GM23248 (cell line): ENCODE data around the gene TMEM131. TPM values are rescaled to one million over a fixed set of nuclear protein-coding genes. Genes with fewer than 3 reads are reported as not detected.

Experiments
- DNase-seq: peaks from one replicate; pipeline ENCODE4 v3.0.0-alpha.2; 2015
- H2AFZ ChIP-seq: fragments of 200-600 bp; sonication (generic); 2 replicates; pipeline ENCODE4 v1.6.1; 2016; ENCODE audit warnings: antibody characterized with exemption
- H3F3A ChIP-seq: fragments of 200-600 bp; sonication (generic); 2 replicates; pipeline ENCODE4 v1.6.1; 2016; ENCODE audit warnings: mild to moderate bottlenecking, antibody characterized with exemption, mixed run types; ENCODE audit not compliant: insufficient read depth
- H3K27ac ChIP-seq: fragments of 200-600 bp; sonication (generic); 2 replicates; pipeline ENCODE4 v1.5.1; 2016; ENCODE audit warnings: mild to moderate bottlenecking
- H3K27me3 ChIP-seq: fragments of 200-600 bp; sonication (generic); replicated peaks from 2 replicates; pipeline ENCODE4 v1.6.1; 2016; ENCODE audit warnings: mild to moderate bottlenecking; ENCODE audit not compliant: insufficient read depth
- H3K36me3 ChIP-seq: fragments of 200-600 bp; sonication (generic); 2 replicates; pipeline ENCODE4 v1.6.1; 2016; ENCODE audit warnings: low read depth, mild to moderate bottlenecking
- H3K4me1 ChIP-seq: fragments of 200-600 bp; sonication (generic); 2 replicates; pipeline ENCODE4 v1.6.1; 2016; ENCODE audit warnings: mild to moderate bottlenecking; ENCODE audit not compliant: insufficient read depth
- H3K4me2 ChIP-seq: fragments of 200-600 bp; sonication (generic); one replicate; pipeline ENCODE4 v1.6.1; 2016; ENCODE audit warnings: mild to moderate bottlenecking; ENCODE audit not compliant: unreplicated experiment
- H3K4me3 ChIP-seq: fragments of 200-600 bp; sonication (generic); 2 replicates; pipeline ENCODE4 v1.5.1; 2016; ENCODE audit warnings: mild to moderate bottlenecking
- H3K79me2 ChIP-seq: fragments of 200-600 bp; sonication (generic); 2 replicates; pipeline ENCODE4 v1.6.1; 2016; ENCODE audit warnings: mild to moderate bottlenecking; ENCODE audit not compliant: insufficient read depth
- H3K9ac ChIP-seq: fragments of 200-600 bp; sonication (generic); 2 replicates; pipeline ENCODE4 v1.6.1; 2016; ENCODE audit warnings: mild to moderate bottlenecking
- H3K9me2 ChIP-seq: fragments of 200-600 bp; sonication (generic); 2 replicates; pipeline ENCODE4 v1.6.1; 2016; ENCODE audit warnings: mixed run types, mild to moderate bottlenecking, moderate library complexity; ENCODE audit not compliant: insufficient read depth
- H3K9me3 ChIP-seq: fragments of 200-600 bp; sonication (generic); one replicate; pipeline ENCODE4 v1.6.1; 2017; ENCODE audit warnings: low read depth
- H4K20me1 ChIP-seq: fragments of 200-600 bp; sonication (generic); 2 replicates; pipeline ENCODE4 v1.6.0; 2016; ENCODE audit not compliant: insufficient read depth
- EZH2 ChIP-seq: fragments of 200-600 bp; sonication (generic); IDR thresholded peaks from 2 replicates; pipeline ENCODE4 v1.6.1; 2018; ENCODE audit warnings: antibody characterized with exemption, mild to moderate bottlenecking; ENCODE audit not compliant: insufficient read depth, poor library complexity, severe bottlenecking
- EZH2phosphoT487 ChIP-seq: fragments of 200-600 bp; sonication (generic); IDR thresholded peaks from 2 replicates; pipeline ENCODE4 v1.6.1; 2018; ENCODE audit warnings: antibody characterized with exemption, moderate library complexity, mild to moderate bottlenecking, low read depth; ENCODE audit not compliant: insufficient read depth
- WGBS, 2 experiments: methylation state at CpG; one replicate each; pipeline ENCODE4 v1.1.6; 2015 to 2017; ENCODE audit warnings: low lambda C conversion rate in 2 of 2, low coverage in 1 of 2; ENCODE audit errors: missing lambda C conversion rate in 2 of 2; 5-methylcytosine and 5-hydroxymethylcytosine counted together
- in situ Hi-C: fragments of 300-500 bp; cut with MboI; formaldehyde crosslinking; loops from 2 replicates; pipeline ENCODE4 v1.15.0; 2020
- polyA plus RNA-seq: library from polyadenylated mRNA; unstranded; fragments of >200 nt; fragmentation: Nextera tagmentation; extraction: Ambion mirVana; gene quantifications from 2 replicates; pipeline ENCODE4 v1.2.1, GENCODE V29; 2016
- total RNA-seq: library from RNA; depleted of rRNA; stranded (reverse); fragments of >200 nt; shearing (Covaris generic); gene quantifications from 2 replicates; pipeline ENCODE4 v1.2.3, GENCODE V29; 2014

The TMEM131 gene
- total and polyA plus RNA-seq, 2 experiments from 2014 or later = 15.7 to 16.4 TPM

GRCh38 chr2:98028931-98029717, 33.4 kb upstream of the TMEM131 start:
- DNase-seq = no peak
- Histone ChIP-seq H3K4me2 (no peak overlapping the region), H3K4me1 (no peaks in the 10 kb centered on the region), H3F3A (no peaks in the 10 kb centered on the region), H3K9me2 (no peaks in the 10 kb centered on the region), H3K9ac (no peak overlapping the region), H3K27ac (no peak overlapping the region), H2AFZ (no peak overlapping the region), H3K4me3 (no peak overlapping the region), H3K27me3 (peaks cover 13% of the 10 kb centered on the region; the same call in 1 of the 2 replicates), H3K9me3 (no peaks in the 10 kb centered on the region), H4K20me1 (no peaks in the 10 kb centered on the region), H3K36me3 (no peaks in the 10 kb centered on the region), H3K79me2 (no peaks in the 10 kb centered on the region)
- 80 to 82% methylated on average over 12 of the region's 12 CpGs for WGBS, 2 experiments
- in situ Hi-C loops = no loop called here
- TF ChIP-seq EZH2phosphoT487 (no peak), EZH2 (no peak)

GRCh38 chr2:98028101-98028561, 32.4 kb upstream of the TMEM131 start:
- no peaks in the 10 kb centered on the region for H4K20me1 ChIP-seq
- H3K9me2 ChIP-seq = no peaks in the 10 kb centered on the region
- H2AFZ ChIP-seq = no peak overlapping the region
- no peaks in the 10 kb centered on the region for H3K9me3 ChIP-seq
- peaks cover 13% of the 10 kb centered on the region; the same call in 1 of the 2 replicates for H3K27me3 ChIP-seq
- no peaks in the 10 kb centered on the region for H3F3A ChIP-seq
- no peak overlapping the region for H3K27ac ChIP-seq
- TF ChIP-seq EZH2 = no peak
- no peak for TF ChIP-seq EZH2phosphoT487
- H3K4me1 ChIP-seq = no peaks in the 10 kb centered on the region
- 80 to 81% methylated on average over 4 of the region's 4 CpGs for WGBS, 2 experiments
- H3K79me2 ChIP-seq = no peaks in the 10 kb centered on the region
- H3K36me3 ChIP-seq = no peaks in the 10 kb centered on the region
- in situ Hi-C loops = no loop called here
- no peak overlapping the region for H3K4me2 ChIP-seq
- no peak overlapping the region for H3K4me3 ChIP-seq
- peak; percentile 39 for DNase-seq
- no peak overlapping the region for H3K9ac ChIP-seq

GRCh38 chr2:98027538-98027937, 31.8 kb upstream of the TMEM131 start:
- H3K27me3 ChIP-seq = peaks cover 13% of the 10 kb centered on the region; the same call in 1 of the 2 replicates
- H4K20me1 ChIP-seq = no peaks in the 10 kb centered on the region
- H3K9ac ChIP-seq = no peak overlapping the region
- H2AFZ ChIP-seq = no peak overlapping the region
- H3K9me2 ChIP-seq = no peaks in the 10 kb centered on the region
- DNase-seq = no peak
- no peak overlapping the region for H3K27ac ChIP-seq
- WGBS, 2 experiments = 44 to 56% methylated on average over 3 of the region's 3 CpGs
- H3K9me3 ChIP-seq = no peaks in the 10 kb centered on the region
- TF ChIP-seq EZH2 = no peak
- TF ChIP-seq EZH2phosphoT487 = no peak
- no peaks in the 10 kb centered on the region for H3K4me1 ChIP-seq
- no peak overlapping the region for H3K4me3 ChIP-seq
- H3K79me2 ChIP-seq = no peaks in the 10 kb centered on the region
- H3K36me3 ChIP-seq = no peaks in the 10 kb centered on the region
- no peaks in the 10 kb centered on the region for H3F3A ChIP-seq
- in situ Hi-C loops = no loop called here
- H3K4me2 ChIP-seq = no peak overlapping the region

GRCh38 chr2:98026927-98027522, 31.3 kb upstream of the TMEM131 start:
- Histone ChIP-seq H3K9ac (no peak overlapping the region), H3K4me1 (no peaks in the 10 kb centered on the region), H3K4me2 (no peak overlapping the region), H3F3A (no peaks in the 10 kb centered on the region), H3K36me3 (no peaks in the 10 kb centered on the region), H2AFZ (peak overlapping the region; percentile 7; the same call in 1 of the 2 replicates), H3K79me2 (no peaks in the 10 kb centered on the region), H3K4me3 (no peak overlapping the region), H3K27me3 (peaks cover 13% of the 10 kb centered on the region; the same call in 1 of the 2 replicates), H3K9me2 (no peaks in the 10 kb centered on the region), H4K20me1 (no peaks in the 10 kb centered on the region), H3K9me3 (no peaks in the 10 kb centered on the region), H3K27ac (no peak overlapping the region)
- TF ChIP-seq EZH2 (no peak), EZH2phosphoT487 (no peak)
- no peak for DNase-seq
- WGBS, 2 experiments = 69 to 71% methylated on average over 2 of the region's 2 CpGs
- in situ Hi-C loops = no loop called here
